Ascending aorta (tissue), 2 donors: ENCODE measurements around the gene TSC22D3. TPM values are rescaled to one million over a fixed set of nuclear protein-coding genes. Genes with fewer than 3 reads are reported as not detected.
"Not testable (repeated sequence)": the region's sequence is repeated elsewhere in the genome, so short reads cannot be mapped to it uniquely, and the experiment has no call there.

Experiments used
- DNase-seq, 2 donors: peaks; one replicate each; pipeline ENCODE4 v3.0.0-alpha.2; 2019; ENCODE audit warnings: low spot score in 2 of 2
- H3K27ac ChIP-seq, 2 donors: fragments of 200-600 bp; sonication (generic); one replicate each; pipeline ENCODE4 v1.5.1; 2016 to 2017; ENCODE audit warnings: mild to moderate bottlenecking in 1 of 2
- H3K27me3 ChIP-seq: fragments of 200-600 bp; sonication (generic); one replicate; pipeline ENCODE4 v1.5.1; 2017
- H3K36me3 ChIP-seq, 2 donors: fragments of 200-600 bp; sonication (generic); one replicate each; pipeline ENCODE4 v1.5.1; 2016
- H3K4me1 ChIP-seq, 2 donors: fragments of 200-600 bp; sonication (generic); one replicate each; pipeline ENCODE4 v1.5.1; 2016 to 2017; ENCODE audit warnings: mild to moderate bottlenecking in 1 of 2
- H3K4me3 ChIP-seq, 2 donors: fragments of 200-600 bp; sonication (generic); one replicate each; pipeline ENCODE4 v1.5.1; 2016 to 2017; ENCODE audit warnings: mild to moderate bottlenecking in 1 of 2
- H3K9me3 ChIP-seq, 2 donors: fragments of 200-600 bp; sonication (generic); one replicate each; pipeline ENCODE4 v1.5.1; 2016
- intact Hi-C: fragments of 100-400 bp; cut with DNase I; formaldehyde crosslinking; loops from one replicate; pipeline ENCODE4 v1.15.1; 2023
- total RNA-seq: library from RNA; depleted of rRNA; stranded (reverse); fragments of >200 nt; gene quantifications from one replicate; pipeline ENCODE4 v1.1.0, GENCODE V29; 2016
- TF ChIP-seq, protein P1 (sequence below), 3 experiments: fragments of 200-600 bp in 2 of 3; fragments of 450-650 bp in 1 of 3; sonication (generic) in 2 of 3; IDR thresholded peaks; one replicate each; pipeline ENCODE4 v1.5.1; 2016 to 2019; ENCODE audit warnings: antibody characterized with exemption in 3 of 3, mild to moderate bottlenecking in 1 of 3, moderate library complexity in 1 of 3

Gene TSC22D3
- total RNA-seq, 1 donor from 2014 or later, result 630 TPM

DNA sequence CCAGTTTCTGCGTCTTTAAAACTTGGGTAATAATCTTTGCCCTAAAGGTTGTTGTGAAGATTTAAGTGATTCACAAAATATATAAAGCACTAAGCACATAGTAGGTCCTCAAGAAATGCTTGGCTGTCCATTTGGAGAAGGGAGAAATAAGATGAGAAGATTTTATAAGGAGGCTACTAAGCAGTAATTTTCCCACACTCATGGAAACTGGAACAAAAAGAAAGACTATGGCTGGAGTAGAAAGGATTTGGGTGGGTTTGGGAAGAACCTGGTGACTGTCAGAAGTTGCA, 100.3 kb downstream of the TSC22D3 start:
- peaks cover 8 to 31% of the 10 kb centered on the region in 2 donors for H3K4me1 ChIP-seq
- H3K4me3 ChIP-seq, result peak overlapping the region; percentile 38 to 66
- peak overlapping the region; percentile 90 to 95 for H3K27ac ChIP-seq
- no peak for DNase-seq
- H3K9me3 ChIP-seq, result no peaks in the 10 kb centered on the region
- no peaks in the 10 kb centered on the region for H3K36me3 ChIP-seq
- H3K27me3 ChIP-seq, result no peaks in the 10 kb centered on the region
- intact Hi-C loops, result no loop called here
- TF ChIP-seq, protein P1, sequence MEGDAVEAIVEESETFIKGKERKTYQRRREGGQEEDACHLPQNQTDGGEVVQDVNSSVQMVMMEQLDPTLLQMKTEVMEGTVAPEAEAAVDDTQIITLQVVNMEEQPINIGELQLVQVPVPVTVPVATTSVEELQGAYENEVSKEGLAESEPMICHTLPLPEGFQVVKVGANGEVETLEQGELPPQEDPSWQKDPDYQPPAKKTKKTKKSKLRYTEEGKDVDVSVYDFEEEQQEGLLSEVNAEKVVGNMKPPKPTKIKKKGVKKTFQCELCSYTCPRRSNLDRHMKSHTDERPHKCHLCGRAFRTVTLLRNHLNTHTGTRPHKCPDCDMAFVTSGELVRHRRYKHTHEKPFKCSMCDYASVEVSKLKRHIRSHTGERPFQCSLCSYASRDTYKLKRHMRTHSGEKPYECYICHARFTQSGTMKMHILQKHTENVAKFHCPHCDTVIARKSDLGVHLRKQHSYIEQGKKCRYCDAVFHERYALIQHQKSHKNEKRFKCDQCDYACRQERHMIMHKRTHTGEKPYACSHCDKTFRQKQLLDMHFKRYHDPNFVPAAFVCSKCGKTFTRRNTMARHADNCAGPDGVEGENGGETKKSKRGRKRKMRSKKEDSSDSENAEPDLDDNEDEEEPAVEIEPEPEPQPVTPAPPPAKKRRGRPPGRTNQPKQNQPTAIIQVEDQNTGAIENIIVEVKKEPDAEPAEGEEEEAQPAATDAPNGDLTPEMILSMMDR (IDR thresholded peaks at IDR 0.05), result no peak

DNA sequence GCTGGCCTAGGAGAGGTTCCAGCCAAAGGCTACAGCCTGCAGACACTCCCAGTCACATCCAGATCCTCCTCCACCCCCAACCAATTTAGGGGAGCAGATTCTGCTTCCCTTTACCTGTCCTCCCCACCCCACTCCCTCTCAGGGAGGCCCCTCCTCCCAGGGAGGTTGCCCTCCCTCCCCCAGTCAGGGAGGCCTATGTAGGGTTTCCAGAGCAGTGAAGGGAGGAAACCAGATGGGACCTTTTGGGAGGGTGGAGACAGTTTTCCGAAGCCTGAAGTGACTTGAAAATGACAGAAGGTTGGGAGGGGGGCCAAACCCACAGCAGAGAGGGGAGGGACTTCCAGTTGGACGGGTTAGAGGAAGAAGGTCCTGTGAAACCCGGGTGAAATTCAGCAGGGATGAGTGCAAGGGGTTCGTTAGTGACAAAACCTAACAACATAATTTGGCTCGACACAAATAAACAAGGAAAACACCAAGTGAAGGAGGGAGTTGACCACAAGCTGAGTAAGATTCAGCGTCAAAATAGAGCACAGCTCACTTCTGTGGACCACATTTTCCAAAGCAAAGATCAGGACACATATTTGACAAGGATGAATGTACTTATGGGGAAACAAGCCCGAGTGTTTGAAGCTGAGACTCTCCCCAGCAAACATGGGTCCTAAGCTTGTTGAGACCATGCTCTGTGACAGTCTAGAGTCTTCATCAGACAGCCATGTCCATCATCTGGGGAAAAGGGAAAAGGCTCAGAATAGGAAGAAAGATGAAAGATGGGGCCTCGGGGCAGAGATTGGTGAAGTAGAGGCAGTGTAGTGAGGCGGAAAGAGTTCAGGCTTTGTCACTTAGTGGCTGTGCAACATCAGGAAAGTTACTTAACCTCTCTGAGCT, 100.9 kb downstream of the TSC22D3 start:
- intact Hi-C loops, result loop anchor here (1.0 to 5.0 kb wide), 2 partner anchors 43 to 153 kb away; partner anchors contain the start of gene MID2
- Histone ChIP-seq H3K27me3 (no peaks in the 10 kb centered on the region), H3K36me3 (no peaks in the 10 kb centered on the region), H3K4me1 (peaks cover 8 to 31% of the 10 kb centered on the region in 2 donors), H3K4me3 (peak overlapping the region; percentile 19 to 66), H3K9me3 (no peaks in the 10 kb centered on the region), H3K27ac (peak overlapping the region; percentile 90 to 95)
- TF ChIP-seq, protein P1 (IDR thresholded peaks at IDR 0.05), result no peak
- peak; percentile 59 to 86 for DNase-seq

DNA sequence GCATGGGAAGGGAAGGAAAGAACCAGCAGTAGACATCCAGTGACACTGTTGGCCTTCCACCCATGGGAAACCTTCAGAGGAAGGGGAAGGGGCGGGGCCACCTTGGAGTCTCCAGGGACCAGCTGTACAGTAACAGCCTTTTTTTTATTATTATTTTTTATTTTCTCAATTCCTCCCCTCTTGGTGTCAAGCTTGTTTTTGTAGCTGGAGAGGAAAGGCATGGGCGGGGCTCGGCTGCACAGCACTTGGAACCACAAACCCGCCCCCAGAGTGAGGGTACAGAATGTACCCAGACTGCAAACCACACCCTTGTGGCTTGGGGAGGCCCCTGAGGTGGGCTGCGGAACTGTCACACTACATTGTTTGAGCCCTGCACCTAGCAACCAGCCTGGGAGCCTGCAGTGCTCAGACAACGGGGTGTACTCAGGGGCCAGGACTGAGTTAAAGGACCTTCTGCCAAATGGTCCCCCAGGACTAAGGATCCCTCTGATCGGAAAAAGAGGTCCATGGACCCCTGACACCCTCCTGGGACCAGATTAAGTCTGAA, 101.6 kb downstream of the TSC22D3 start:
- TF ChIP-seq, protein P1 (IDR thresholded peaks at IDR 0.05), result no peak
- no peaks in the 10 kb centered on the region for H3K9me3 ChIP-seq
- peaks cover 8 to 28% of the 10 kb centered on the region in 2 donors for H3K4me1 ChIP-seq
- no peaks in the 10 kb centered on the region for H3K27me3 ChIP-seq
- DNase-seq, result peak; percentile 78 to 95
- H3K36me3 ChIP-seq, result no peaks in the 10 kb centered on the region
- H3K4me3 ChIP-seq, result peak overlapping the region; percentile 9 to 19
- peak overlapping the region; percentile 90 to 95 for H3K27ac ChIP-seq
- intact Hi-C loops, result loop anchor here (1.0 to 5.0 kb wide), 3 partner anchors 43 to 153 kb away; partner anchors contain the start of genes MID2 and NCBP2L

DNA sequence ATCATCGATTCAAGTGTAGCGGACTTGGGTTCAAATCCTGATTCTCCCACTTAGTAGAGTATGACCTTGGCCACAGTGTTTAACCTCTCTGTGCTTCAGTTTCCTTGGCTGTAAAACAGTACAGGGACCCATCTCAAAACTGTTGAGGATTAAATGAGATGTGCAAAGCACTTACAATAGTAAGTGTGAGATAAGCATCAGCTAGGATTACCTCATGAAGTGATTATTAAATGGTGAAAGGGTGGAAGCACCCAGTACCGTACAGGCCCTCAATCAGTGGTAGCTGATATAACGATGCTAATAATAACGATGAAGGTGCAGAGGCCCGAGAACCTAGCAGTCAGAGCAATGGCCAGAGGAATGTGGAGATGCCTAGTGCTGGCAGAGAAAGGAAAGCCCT, 102.2 kb downstream of the TSC22D3 start:
- TF ChIP-seq, protein P1 (IDR thresholded peaks at IDR 0.05), result no peak
- intact Hi-C loops, result loop anchor here (1.0 to 5.0 kb wide), 2 partner anchors 104 to 154 kb away; partner anchors contain the start of genes MID2 and NCBP2L
- Histone ChIP-seq H3K27me3 (no peaks in the 10 kb centered on the region), H3K27ac (peak overlapping the region; percentile 90 to 95), H3K36me3 (no peaks in the 10 kb centered on the region), H3K4me1 (peaks cover 7 to 24% of the 10 kb centered on the region in 2 donors), H3K4me3 (peak overlapping the region in 1 of 2 donors; percentile 4), H3K9me3 (no peaks in the 10 kb centered on the region)
- DNase-seq, result no peak

DNA sequence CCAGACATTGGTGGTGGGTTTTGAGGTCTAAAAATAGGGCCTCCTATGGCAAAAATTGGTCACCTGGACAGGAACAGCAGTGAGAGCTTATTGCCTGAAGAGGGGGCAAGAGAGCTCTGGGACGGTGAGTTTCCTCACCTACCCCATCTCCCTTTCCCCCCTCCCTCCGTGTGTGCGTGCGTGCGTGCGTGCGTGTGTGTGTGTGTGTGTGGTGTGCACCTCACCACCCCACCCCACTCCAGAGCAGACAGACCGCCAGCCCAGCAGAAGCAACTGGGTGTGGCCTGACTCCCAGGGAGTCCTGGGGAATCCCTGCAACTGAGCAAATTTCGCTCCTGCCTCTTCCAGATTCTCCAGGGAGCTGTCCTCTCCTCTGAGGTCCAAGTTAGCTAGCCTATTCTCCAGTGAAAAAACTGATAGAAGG, 102.6 kb downstream of the TSC22D3 start:
- no peaks in the 10 kb centered on the region for H3K9me3 ChIP-seq
- DNase-seq, result peak; percentile 58 to 84
- H3K36me3 ChIP-seq, result no peaks in the 10 kb centered on the region
- no peaks in the 10 kb centered on the region for H3K27me3 ChIP-seq
- TF ChIP-seq, protein P1 (IDR thresholded peaks at IDR 0.05), result peak; percentile 49 to 63 (median 54)
- peak overlapping the region; percentile 90 to 95 for H3K27ac ChIP-seq
- H3K4me1 ChIP-seq, result peaks cover 2 to 23% of the 10 kb centered on the region in 2 donors
- H3K4me3 ChIP-seq, result peak overlapping the region in 1 of 2 donors; percentile 4
- intact Hi-C loops, result loop anchor here (1.0 to 5.0 kb wide), 2 partner anchors 104 to 154 kb away; partner anchors contain the start of genes MID2 and NCBP2L

DNA sequence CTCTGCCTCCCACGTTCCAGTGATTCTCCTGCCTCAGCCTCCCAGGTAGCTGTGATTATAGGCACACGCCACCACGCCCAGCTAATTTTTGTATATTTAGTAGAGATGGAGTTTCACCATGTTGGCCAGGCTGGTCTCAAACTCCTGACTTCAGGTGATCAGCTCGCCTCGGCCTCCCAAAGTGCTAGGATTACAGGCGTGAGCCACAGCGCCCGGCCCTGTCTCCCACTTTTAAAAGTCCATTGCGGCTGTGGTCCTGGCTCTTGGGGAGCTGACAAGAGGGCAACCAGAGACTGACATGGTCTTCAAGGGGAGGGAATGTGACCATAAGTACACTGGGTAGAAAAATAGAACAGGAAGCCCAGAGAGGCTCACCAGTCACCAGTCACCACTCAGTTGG, 104.3 kb downstream of the TSC22D3 start:
- intact Hi-C loops, result loop anchor here (5.0 kb wide), 1 partner anchor 156 kb away; the partner anchor contains the start of gene MID2

More for the DNA sequence above, 104.3 kb downstream of the TSC22D3 start:
- not testable (repeated sequence) for H3K9me3 ChIP-seq, DNase-seq, H3K27ac ChIP-seq, H3K36me3 ChIP-seq, H3K27me3 ChIP-seq, H3K4me3 ChIP-seq
- peaks cover 0 to 20% of the 10 kb centered on the region in 2 donors for H3K4me1 ChIP-seq
